Stimulated activated CD4-positive, alpha-beta T cell treated with anti-CD3 and anti-CD28 coated beads, Interleukin-1b, Interleukin-23, amount 100 ng/mL, for 4 hours (primary cell): ENCODE measurements around the gene UBE2S.
"Not testable (repeated sequence)": the region's sequence is repeated elsewhere in the genome, so short reads cannot be mapped to it uniquely, and the experiment has no call there.

Source experiments
- DNase-seq, 2 donors: peaks; one replicate each; pipeline ENCODE4 v3.0.0-alpha.2; 2020; ENCODE audit warnings: low read depth in 2 of 2

The UBE2S gene

GRCh38 chr19:55440411-55441105, 33.0 kb upstream of the UBE2S start:
- no peak for DNase-seq

DNA sequence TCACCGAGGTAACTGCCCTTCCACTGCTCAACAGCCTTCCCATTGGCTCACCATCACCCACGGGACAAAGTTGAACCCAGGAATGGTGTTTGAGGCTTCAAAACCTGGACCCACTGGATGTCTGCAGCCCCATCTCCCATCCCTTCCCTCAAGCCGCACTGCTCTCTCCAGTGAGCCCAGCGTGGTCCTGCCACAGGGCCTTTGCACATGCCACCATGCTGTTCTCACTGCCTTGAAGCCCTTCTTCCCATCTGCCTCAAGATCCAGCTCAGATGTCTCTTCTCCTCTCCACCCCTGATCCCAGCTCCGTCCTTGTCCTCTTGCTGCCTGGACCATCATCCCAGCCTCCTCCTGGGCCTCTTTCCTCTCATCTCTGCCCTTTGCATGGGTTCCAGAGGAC, 31.5 kb upstream of the UBE2S start:
- DNase-seq: no peak

GRCh38 chr19:55437410-55437809, 29.8 kb upstream of the UBE2S start:
- no peak for DNase-seq

DNA sequence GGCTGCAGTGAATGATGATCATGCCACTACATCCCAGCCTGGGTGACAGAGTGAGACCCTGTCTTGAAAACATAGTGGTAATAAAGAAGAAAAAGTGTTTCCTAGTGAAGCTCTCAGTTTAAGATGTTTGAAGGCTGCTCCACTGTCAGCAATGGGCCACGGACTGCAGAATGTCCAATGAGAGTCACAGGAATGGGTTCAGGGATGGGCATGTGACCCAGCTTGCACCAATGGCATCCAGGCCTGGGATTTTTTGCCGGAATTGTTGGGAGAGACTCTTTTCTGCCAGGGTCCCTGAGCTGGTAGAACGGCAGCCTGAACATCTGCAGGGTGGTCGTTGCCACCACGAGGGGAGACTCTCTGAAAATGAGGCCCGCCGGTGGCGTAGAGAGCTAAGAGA, 29.3 kb upstream of the UBE2S start:
- DNase-seq: no peak

DNA sequence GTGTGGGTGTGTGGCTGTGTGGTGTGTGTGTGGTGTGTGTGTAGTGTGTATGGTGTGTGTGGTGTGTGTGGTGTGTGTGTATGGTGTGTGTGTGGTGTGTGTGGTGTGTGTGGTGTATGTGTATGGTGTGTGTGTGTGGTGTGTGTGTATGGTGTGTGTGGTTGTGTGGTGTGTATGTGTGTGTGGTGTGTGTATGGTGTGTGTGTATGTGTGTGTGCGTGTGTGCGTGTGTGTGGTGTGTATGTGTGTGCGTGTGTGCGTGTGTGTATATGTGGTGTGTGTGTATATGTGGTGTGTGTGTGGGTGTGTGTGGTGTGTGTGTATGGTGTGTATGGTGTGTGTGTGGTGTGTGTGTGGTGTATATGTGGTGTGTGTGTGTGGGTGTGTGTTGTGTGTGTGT, 27.4 kb upstream of the UBE2S start:
- DNase-seq: no peak

GRCh38 chr19:55434356-55434919, 26.9 kb upstream of the UBE2S start:
- DNase-seq: no peak

- no peak for DNase-seq
Measured at GRCh38 chr19:55433292-55433691, 25.7 kb upstream of the UBE2S start.

DNA sequence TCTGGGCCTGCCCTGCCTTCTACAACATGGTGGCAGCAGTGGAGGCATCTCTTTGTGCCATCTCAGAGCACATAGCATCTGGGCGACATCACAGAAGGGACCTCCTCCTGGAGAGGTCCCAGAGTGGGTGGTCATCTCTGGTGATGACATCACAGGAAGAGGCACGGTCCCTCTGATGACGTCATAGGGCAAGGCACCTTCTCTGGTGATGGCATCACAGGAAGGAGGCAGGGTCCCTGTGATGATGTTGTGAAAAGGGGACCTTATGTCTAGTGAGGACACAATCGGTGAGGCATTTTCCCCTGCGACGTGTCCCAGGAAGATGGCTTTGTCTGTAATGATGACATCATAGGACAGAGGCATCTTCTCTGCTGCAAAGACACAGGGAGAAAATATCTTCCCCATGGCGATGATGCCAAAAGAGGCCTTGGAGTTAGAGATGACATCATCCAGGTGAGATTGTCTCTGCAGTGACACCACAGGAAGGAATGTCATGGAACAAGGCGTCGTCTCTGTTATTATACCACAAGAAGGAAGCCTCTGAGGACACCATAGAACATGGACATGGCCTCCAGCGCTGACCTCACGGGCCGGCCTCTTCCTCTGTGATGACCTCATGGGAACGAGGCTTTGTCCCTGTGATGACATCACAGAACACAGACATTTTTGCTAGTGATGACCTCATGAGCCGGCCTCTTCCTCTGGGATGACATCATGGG, 24.8 kb upstream of the UBE2S start:
- no peak for DNase-seq

- no peak for DNase-seq
Measured at GRCh38 chr19:55431183-55431582, 23.6 kb upstream of the UBE2S start.

GRCh38 chr19:55426042-55426441, 18.5 kb upstream of the UBE2S start:
- no peak for DNase-seq

GRCh38 chr19:55424518-55424917, 16.9 kb upstream of the UBE2S start:
- no peak for DNase-seq

DNA sequence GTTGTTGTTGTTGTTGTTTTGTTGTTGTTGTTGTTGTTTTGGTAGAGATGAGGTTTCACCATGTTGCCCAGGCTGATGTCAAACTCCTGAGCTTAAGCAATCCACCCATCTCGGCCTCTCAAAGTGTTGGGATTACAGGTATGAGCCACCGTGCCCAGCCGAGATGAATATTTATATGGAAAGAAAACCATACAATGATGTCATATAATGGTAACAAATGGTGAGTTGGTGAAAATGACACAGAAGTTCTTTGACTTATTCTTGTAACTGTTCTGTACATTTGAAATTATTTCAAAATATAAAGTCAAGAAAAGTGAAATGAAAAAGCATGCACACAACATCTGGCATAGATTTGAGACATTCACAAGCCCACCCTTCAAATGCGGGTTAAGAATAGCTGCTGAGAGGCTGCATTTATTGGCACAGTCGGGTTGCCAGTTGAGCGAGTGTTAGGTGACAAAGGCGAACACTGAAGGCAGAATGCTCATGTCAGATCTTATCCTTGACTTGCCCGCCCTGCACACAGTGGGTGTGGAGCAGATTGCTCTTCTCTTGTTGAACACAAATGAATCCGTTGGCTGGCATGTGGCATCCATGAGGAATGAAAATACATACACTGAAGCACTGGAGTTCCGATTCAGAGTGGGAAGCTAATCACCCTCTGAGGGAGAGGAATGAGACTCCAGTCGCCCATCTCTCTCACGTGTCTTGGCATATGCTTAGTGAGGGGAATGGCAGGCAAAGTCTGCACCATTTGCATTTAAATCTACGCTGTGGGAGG, 15.8 kb upstream of the UBE2S start:
- no peak for DNase-seq

DNA sequence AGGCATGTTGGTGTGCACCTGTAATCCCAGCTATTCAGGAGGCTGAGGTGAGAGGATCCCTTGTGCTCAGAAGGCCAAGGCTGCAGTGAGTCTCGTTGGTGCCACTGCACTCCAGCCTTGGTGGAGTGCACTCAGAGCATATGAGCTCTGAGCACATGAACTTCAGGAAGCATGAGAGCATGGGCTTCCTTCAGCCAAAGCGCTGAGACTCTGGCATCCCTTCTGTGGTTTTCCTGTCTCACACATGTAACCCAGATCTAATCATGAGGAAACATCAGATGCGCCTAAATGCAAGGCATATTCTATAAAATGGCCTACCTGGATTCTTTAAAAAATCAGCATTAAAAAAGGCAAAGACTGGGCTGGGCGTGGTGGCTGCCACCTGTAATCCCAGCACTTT, 13.7 kb upstream of the UBE2S start:
- DNase-seq: not testable (repeated sequence)

GRCh38 chr19:55419624-55420236, 12.1 kb upstream of the UBE2S start:
- no peak for DNase-seq

- DNase-seq: no peak
Measured at GRCh38 chr19:55419103-55419502, 11.5 kb upstream of the UBE2S start.

DNA sequence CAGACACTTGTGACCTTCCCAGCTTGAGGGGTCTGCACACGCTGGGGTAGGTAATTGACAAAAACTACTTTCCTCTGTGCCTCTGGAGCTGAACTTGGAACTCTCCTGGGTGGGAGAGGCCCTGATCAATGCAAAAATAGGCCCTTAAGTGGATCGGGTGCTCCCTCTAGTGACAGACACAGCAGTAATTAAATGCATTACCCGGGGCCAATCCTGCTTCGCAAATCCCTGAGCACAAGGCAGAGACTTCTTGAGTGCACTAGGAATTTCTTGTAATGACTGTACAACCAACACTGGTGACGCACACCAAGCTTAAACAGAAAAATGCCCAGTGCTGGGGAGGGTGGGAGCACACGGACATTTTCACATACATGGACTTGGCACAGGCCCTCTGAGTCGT, 10.6 kb upstream of the UBE2S start:
- DNase-seq: peak in 1 of 2 donors; percentile 44

- no peak for DNase-seq
Measured at GRCh38 chr19:55410168-55410567, 2.6 kb upstream of the UBE2S start.

- DNase-seq: not testable (repeated sequence)
Measured at GRCh38 chr19:55409179-55409578, 1.6 kb upstream of the UBE2S start.

DNA sequence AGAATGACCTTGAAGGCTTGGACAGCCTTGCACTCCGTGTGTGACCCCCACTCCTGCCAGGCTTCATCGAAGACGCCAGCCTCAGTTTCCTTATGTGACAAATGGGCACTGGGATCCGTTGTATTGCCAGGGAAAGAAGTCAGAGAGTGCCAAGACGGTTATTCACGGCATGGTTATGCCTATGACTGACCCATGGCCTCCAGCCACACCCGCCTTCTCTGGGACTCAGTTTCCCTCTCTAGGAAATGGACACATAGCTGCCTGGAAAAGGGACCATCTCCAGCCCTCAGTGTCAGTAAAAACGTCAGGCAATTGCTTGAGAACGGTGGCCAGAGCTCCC, 915 bp upstream of the UBE2S start:
- no peak for DNase-seq

DNA sequence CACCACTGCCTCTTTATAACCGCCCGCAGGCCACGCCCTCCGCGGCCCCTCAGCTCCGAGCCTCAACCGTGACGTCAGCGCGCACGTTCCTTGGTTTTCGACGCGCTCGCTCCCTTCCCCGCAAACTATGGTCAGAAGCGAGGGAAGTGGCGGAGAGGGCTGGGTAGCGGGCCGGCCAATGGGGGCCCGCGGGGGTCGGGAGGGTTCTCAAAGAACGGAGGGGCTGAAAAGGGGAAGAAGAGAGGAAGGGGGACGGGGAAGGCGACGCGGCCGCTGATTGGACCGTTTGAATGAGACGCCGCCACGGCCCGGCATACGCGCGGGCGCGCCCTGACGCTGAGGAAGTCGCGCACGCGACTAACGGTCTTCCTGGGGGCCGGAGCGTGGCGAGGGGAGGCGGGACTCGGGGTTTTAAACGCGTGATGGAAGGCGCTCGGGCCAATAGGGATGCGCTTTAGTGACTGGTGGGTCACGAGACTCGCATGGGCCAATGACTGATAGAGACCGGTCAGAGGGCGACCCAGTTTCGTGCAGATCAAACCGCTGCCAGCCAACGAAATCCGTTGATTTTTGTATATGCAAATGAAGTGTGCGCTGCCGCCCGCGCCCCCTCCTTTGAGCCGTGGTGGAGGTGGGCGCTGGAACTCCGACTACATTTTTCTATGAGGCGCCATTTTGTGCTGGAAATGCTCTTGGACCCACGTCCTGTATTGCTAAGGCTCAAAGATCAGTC, 378 bp upstream of the UBE2S start:
- peak; percentile 93 for DNase-seq

DNA sequence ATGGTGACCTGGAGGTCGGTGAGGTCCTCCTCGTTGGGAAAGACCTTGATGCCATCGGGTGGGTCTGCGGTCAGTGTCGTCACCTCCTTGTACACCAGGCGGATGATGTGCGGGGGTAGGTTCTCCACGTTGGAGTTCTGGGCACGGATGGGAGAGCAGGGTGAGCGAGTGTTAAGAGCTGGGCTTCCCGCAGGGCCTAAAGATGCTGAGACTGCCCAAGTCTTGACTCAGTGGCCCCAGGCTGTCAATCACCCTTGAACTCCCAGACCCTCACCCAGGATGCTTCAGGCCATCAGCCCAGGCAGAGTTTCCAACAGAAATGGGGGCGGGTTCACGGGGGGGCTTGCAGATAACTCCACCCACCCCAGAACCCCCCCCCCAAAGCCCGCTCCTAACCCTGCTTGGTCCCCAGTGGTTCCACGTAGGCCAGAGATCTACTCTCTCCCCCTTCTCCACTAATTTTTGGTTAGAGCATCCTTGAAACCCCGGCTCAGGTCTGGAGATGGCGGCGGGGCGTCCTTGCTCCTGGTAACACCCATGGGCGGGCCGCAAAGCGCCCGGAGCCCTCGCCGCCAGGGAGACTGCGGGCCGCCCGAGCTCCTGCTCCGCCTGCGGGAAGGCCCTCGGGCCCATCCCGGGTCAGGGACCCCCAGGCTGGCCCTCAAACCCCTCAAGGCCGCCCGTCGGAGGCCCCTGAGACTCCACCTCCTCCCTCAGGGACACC, 600 bp downstream of the UBE2S start:
- peak in 1 of 2 donors; percentile 30 for DNase-seq
